Renal pelvis (tissue), 12 donors: ENCODE results near the gene BEND2. TPM values are rescaled to one million over a fixed set of nuclear protein-coding genes. Genes with fewer than 3 reads are reported as not detected.
A peak's percentile ranks its signal among the peaks of the same experiment; 100 is the strongest.
"Not testable (repeated sequence)": the region's sequence is repeated elsewhere in the genome, so short reads cannot be mapped to it uniquely, and the experiment has no call there.

Experiments
- DNase-seq: peaks from one replicate; pipeline ENCODE4 v3.0.0-alpha.2; 2013
- long read RNA-seq, 16 experiments: transcript quantifications; one replicate each; lab custom pipeline, GENCODE V29; 2026
- polyA plus RNA-seq, 3 donors: library from polyadenylated mRNA; unstranded; fragments of 120-200 nt; gene quantifications; one replicate each; pipeline ENCODE4 v1.2.1, GENCODE V29; 2013; ENCODE audit not compliant: insufficient read length in 3 of 3

Gene BEND2
- under 1 TPM; 0.06 to 0.08 (median 0.07) TPM for polyA plus RNA-seq
- long read RNA-seq, donor 1 = 0 reads
- long read RNA-seq, donor 2 = 0 reads
- long read RNA-seq, donor 3 = 0 reads
- long read RNA-seq, donor 4 = 0 reads
- long read RNA-seq, donor 5 = 0 reads
- long read RNA-seq, donor 6 = 0 reads
- long read RNA-seq, donor 7 = 0 reads
- long read RNA-seq, donor 8 = 0 reads
- long read RNA-seq, donor 9 = 0 reads
- long read RNA-seq, donor 10 = 0 reads
- long read RNA-seq, donor 11 = 0 reads
- long read RNA-seq, donor 12 = 0 reads
- long read RNA-seq, donor 13 = 0 reads
- long read RNA-seq, donor 14 = 0 reads
- long read RNA-seq, donor 15 = 0 reads
- long read RNA-seq, donor 16 = 0 reads

- no peak for DNase-seq
Measured at GRCh38 chrX:18220786-18221185, at the start of gene BEND2. Gene BEND2 (minus strand): TSS chrX:18220886. CDS start chrX:18220750, 136 bp downstream.

- DNase-seq = no peak
Measured at GRCh38 chrX:18255059-18255458, 34.4 kb upstream of the BEND2 start.

- no peak for DNase-seq
Measured at GRCh38 chrX:18252644-18253359, 32.1 kb upstream of the BEND2 start.

GRCh38 chrX:18229646-18230045 lies 9.0 kb upstream of the BEND2 start:
- not testable (repeated sequence) for DNase-seq

GRCh38 chrX:18228069-18228468 lies 7.4 kb upstream of the BEND2 start:
- no peak for DNase-seq

GRCh38 chrX:18227458-18227857 lies 6.8 kb upstream of the BEND2 start:
- DNase-seq = no peak

GRCh38 chrX:18210470-18210869 lies 10.2 kb downstream of the BEND2 start:
- DNase-seq = peak; percentile 16

- DNase-seq = no peak
Measured at GRCh38 chrX:18206657-18207056, 14.0 kb downstream of the BEND2 start.

- DNase-seq = no peak
Measured at GRCh38 chrX:18203631-18204030, 17.1 kb downstream of the BEND2 start.

GRCh38 chrX:18194688-18195087 lies 26.0 kb downstream of the BEND2 start:
- no peak for DNase-seq

GRCh38 chrX:18179446-18179845 lies 41.2 kb downstream of the BEND2 start:
- no peak for DNase-seq

- no peak for DNase-seq
Measured at GRCh38 chrX:18174971-18175370, 45.7 kb downstream of the BEND2 start.

- no peak for DNase-seq
Measured at GRCh38 chrX:18174209-18174608, 46.5 kb downstream of the BEND2 start.

- DNase-seq = no peak
Measured at GRCh38 chrX:18173494-18174180, 47.0 kb downstream of the BEND2 start.

GRCh38 chrX:18172970-18173369 lies 47.7 kb downstream of the BEND2 start:
- DNase-seq = no peak

- DNase-seq = no peak
Measured at GRCh38 chrX:18170910-18171309, 49.8 kb downstream of the BEND2 start.

GRCh38 chrX:18166068-18166467 lies 54.6 kb downstream of the BEND2 start:
- no peak for DNase-seq

- no peak for DNase-seq
Measured at GRCh38 chrX:18160369-18160768, 60.3 kb downstream of the BEND2 start.

GRCh38 chrX:18158963-18159362 lies 61.7 kb downstream of the BEND2 start:
- DNase-seq = no peak

- no peak for DNase-seq
Measured at GRCh38 chrX:18151649-18152048, 69.0 kb downstream of the BEND2 start.

- DNase-seq = no peak
Measured at GRCh38 chrX:18151157-18151556, 69.5 kb downstream of the BEND2 start.

- DNase-seq = no peak
Measured at GRCh38 chrX:18149454-18149853, 71.2 kb downstream of the BEND2 start.

- DNase-seq = peak; percentile 40
Measured at GRCh38 chrX:18146954-18147353, 73.7 kb downstream of the BEND2 start.
